CMK (cell line): ENCODE results near the gene CACNB2.

ENCODE experiments used
- DNase-seq: peaks from one replicate; pipeline ENCODE4 v3.0.0-alpha.2; 2010; ENCODE audit warnings: low read depth

CACNB2 gene

DNA sequence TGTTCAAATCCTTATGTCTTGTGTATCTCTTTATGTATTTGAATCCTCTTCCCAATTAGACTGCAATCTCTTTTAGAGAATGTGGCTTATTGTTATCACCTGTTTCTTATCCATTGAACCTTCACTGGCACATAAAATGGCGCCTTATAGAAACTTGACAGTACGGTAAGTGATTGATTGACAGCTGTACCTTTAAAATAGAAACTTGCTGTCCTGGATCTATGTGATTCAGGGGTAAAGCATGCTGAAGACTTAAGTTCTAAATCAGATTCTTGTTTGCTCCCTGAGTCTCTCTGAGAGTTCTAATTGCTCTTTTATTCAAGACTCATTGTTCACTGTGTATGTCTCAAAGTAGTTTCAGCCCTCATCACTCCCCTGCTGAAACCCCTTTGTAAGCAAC, 91.3 kb downstream of the CACNB2 start:
- DNase-seq = no peak

DNA sequence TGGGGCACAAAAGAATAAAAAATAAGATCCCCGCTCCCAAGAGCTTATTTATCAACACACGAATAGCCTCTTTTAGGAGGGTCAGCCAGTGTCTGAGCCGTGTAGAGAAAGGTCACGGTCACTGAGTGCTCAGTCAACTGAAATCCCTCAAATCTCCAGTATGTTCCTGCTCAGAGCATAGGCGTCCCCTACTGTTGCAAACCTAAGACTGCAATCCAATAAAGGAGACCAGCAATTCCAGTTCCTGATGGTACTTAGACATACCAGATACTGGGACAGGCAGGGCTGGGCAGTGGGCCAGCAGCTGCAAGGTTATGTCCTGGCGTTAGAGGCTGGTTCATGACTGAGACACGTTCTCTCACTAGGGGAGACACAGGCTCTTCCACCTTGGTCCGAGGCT, 93.6 kb downstream of the CACNB2 start:
- no peak for DNase-seq

DNA sequence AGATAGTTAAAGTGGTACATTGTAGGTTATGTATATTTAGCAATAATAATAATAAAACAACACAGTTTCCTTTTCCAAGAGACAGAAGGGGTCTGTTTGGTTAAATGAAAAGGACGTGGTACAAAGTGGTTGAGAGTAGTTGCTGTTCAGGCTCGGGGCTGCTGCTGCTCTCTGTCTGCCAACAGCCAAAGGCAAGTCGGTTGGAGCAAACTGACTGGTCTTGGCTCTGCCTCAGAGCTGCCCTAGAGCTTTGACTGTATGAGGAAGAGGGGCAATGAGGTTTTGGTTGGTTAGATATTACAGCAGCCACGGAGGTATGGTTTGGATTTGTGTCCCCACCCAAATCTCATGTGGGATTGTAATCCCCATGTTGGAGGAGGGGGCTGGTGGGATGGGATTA, 95.3 kb downstream of the CACNB2 start:
- no peak for DNase-seq

DNA sequence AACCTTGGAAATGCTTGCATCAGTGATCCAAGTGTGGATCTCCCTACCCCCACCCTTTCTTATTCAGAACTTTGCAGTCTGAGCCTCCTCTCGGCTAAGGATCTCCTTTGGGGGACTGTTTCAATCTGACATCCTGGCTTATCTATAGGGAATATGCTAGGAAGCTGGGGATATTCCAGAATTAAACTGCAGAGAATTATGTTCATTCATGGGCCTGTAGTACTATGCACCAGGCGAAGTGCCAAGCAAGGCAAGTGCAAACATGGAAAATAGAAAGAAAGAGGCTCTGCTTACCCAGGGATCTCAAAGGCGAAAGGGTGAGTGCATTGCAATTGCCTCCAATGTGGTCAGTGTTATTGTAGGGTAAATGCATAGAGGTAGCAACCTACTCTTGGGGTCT, 96.5 kb downstream of the CACNB2 start:
- DNase-seq = no peak

DNA sequence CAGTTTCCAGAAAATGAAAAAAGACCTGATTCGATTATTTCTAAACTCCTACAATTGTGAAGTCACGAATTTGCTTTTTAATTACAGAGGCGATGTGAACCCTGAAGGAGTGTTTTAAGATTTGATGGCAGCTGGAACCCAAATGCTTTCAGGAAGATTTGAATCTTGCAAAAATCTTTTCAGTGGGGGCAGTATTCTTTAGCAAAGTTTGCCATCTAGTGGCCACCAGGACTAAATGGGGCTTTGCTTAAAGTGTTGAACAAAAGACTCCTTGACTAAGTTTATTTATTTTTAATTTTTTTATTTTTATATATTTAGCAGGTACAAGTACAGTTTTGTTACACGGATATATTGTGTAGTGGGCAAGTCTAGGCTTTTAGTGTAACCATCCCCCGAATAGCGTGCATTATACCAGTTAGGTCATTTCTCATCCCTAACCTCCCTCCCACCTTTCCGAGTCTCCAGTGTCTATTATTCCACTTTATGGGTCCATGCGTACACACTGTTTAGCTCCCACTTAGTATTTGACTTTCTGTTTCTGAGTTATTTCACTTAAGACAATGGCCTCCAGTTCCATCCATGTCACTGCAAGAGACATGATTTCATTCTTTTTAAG, 98.8 kb downstream of the CACNB2 start:
- DNase-seq = no peak

DNA sequence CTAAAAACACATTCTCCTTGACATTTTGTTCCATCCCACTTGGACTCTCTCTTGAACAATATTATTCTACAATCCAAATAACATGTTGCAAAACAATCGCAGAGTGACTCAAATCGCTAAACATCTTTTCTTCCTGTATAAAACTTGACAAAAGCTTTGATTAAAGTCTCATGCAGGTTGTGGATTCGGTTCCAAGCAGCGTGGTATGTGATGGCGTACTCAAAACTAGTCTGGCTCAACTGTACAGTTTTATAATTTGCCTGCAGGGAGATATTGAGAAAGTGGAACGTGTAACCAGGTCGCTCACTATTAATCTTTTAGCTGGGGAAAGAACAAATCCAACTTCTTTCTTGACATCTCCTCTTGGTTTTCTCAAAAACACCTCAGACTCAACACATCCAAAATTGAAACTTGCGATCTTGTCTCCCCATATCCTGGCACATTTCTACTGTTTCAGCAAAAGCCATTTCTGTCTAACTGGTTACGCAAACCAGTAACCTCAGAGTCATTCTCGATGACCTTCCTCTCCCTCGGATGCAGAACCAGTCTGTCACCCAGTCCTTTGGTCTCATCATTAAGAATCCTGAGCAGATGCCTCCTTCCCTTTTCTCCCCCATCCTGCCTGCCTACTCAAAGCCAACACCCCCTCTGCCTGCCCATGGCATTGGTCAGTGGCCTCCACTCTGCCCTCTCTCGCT, 100.1 kb downstream of the CACNB2 start:
- no peak for DNase-seq

DNA sequence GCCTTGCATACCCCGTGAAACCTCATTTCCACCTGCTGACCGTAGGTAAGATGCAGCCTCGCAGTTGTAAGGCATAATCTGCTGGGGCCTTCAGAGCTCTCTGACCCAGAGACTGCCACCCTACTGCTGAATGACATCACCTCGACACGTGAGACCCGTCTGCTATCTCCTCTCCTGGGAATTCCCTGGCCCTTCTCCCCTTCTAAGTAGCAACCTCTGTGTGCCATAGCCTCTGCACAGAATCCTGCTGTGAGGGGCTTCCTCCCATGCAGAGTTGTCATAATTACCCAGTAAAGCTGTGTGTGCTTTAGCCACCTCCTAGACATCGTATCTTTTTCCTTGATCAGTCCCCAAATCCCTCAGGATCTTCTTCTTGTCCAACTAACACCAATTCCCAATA, 106.7 kb downstream of the CACNB2 start:
- DNase-seq = no peak

DNA sequence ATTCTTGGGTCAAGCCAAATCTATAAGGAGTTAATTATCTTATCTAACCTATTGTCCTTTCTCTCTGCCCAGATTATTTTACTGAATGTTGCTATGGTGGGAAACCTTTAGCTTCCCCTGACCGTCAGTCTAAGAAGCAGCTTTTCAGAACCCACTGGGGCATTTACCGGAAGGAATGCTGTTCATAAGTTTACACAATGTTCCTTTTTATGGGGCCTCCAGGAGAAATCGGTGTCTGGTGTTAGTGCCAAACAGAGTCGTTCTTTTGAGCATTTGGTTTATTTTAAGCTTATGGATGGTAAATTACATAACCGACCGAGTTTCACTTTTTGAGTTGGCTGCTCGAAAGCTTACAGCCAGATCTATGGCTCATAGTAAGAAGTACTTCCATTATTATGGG, 111.9 kb downstream of the CACNB2 start:
- no peak for DNase-seq

DNA sequence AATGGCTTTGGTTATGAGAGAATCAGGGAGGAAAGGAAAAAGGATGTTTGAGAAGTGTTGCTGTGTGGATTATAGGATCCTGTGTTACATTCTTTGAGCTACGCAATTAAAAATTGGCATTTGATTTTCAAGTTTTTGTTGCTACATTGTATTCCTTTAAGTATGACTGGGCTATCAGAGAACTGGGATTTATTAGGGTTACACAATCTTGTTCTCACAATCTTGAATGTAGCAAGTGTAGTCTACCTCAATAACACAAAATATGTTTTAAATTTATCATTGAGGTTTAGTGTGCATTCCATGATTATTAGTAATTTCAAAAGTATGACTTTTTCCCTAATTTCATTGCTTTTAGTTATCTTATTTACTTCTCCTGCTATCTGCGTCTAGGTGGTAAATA, 113.9 kb downstream of the CACNB2 start:
- DNase-seq = no peak

DNA sequence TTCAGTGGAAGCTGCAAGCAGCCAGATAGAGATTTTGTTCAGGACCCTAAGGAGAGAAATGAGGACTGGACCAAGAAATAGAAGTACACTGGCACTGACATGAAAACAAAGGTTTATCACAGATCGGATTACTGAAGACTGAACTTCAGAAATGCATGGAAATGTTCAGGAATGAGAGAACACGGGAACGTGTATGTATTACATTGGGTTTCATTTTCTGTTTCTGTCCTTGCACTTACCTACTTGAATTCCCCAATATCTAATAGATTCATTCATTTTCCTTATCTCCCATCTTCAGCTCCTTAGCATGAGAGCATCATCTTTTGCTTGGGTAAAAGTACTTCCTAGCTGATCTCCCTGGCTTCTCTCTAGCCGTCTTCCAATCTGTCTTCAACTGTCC, 114.5 kb downstream of the CACNB2 start:
- no peak for DNase-seq

DNA sequence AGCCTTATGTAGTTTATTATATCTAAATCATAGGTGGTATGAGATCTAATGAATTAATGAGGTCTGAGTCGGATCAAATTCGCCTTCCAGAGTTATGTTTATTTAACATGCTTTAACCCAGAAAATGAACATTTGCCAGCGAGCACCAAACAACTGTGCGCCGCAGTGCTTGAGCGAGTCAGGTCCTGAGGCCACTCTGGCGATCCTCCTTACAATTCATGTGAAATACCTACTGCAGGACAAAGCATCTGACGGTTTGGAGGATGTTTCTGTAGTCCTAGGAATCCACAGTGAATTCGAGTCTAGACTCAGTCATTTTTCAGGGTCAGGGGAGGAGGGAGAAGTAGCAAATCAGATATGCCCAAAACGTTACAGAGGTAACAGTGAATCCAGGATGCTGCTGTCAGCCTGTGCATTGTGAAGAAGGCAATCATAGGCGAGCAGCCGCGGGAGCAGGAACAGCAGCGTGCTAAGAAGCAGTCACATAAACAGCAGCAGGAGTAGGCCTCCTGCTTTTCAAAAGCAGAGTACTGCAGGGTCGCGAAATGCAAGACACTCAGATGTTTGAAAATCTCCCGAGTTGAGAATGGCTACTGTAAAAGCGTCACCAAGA, 120.2 kb downstream of the CACNB2 start:
- no peak for DNase-seq

DNA sequence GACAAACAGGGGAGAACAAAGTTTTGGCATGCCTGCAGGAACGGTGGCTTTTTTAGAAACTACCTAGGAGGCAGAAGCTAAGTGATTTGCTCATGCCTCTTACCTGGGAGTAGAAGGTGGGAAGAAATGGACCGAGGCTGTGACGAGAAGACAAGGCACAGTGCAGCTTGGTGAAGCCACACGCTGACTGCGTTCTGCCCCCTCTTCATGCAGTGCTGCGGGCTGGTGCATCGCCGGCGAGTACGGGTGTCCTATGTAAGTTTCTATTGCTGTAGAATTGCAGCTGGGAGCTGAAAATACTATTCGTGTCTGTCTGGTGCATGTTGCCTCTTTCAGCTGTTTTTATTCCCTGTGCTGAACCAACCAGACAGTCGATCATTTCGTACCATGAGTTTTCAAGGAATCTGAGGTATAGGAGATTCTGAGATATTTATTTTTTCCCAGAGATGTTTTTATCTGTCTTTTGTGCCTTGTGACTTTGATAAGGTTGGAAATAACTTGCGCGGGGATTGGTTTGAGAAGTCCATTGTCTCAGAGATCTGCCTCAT, 120.9 kb downstream of the CACNB2 start:
- DNase-seq = no peak

DNA sequence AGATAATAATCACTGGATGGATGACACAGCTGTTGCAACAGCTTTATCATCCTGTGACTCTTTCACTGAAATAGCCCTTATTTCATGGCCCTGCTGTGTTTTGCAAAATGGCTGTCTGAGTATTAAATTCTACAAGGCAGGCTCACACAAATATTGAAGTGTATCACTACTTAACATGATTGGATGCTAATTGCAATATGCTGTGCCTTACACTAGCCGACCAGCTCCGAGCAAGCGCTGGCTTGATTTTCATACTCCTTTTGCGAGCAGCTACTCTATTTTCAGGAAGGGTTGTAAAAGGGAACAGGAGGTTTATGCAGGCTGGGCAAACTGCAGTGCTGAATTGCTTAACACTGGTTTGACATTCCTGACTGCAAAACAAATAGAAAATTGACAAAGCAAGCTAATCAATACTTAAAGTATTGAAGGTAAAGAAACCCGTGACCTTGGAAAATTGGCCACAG, 121.6 kb downstream of the CACNB2 start:
- DNase-seq = no peak

DNA sequence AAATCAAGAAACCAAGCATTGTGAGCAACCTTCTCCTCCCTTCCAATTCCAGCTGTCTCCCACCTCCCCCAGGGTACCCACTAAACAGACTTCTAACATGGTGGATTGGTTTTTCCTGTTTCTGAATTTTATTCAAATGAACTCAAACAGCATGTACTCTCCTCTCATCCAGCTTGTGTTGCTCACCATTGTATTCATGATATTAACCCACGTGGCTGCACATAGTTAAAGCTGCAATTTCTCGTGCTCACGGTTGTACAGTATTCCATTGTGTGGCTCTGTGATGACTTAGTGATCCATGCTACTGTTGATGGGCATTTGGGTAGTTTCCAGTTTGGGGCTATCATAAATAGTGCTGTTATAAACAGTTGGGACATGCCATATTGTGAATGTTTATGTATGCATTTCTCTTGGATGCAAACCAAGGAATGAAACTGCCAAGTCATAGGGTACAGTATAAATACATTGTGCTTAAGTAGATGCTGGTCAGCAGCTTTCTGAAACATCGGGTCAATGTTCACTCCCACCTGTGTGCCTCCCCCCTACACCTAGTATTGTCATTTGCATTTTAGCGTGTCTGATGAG, 124.3 kb downstream of the CACNB2 start:
- DNase-seq = no peak

DNA sequence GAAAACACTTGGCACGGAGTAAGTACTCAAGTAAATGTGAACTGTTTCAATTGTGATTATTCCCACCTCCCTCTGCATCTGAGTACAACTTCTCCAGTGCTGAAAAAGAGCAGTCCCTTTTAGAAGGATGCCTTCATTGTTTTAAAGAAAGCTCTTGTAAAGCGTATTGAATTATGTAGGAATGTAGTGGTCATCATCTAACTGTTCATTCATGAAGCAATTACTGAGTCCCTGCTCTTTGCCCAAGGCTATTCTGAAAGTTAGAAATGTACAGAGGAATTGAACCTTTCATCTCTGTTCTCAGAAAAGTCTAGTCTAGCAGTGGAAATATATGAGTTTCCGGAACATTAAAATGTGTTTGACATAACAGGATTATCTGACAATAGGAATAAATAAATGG, 127.8 kb downstream of the CACNB2 start:
- no peak for DNase-seq

DNA sequence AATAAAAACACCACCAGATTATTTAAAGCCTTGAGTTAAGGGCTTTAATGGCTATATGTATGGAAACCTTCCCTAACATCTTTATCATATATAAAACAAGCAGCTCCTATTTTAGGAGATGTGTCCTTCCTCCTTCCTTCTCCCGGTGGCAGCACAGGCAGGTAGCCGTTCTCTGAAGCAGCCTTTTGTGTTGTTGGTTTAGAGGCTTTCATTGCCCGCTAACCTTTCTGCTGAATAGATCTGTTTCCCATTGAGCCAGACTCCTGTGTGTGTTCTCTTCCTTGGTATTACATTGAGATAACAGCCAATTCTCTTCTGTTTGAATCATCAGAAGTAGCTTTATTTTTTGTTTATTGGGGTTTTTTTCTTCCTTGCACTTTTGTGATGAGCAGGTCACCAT, 131.3 kb downstream of the CACNB2 start:
- no peak for DNase-seq

DNA sequence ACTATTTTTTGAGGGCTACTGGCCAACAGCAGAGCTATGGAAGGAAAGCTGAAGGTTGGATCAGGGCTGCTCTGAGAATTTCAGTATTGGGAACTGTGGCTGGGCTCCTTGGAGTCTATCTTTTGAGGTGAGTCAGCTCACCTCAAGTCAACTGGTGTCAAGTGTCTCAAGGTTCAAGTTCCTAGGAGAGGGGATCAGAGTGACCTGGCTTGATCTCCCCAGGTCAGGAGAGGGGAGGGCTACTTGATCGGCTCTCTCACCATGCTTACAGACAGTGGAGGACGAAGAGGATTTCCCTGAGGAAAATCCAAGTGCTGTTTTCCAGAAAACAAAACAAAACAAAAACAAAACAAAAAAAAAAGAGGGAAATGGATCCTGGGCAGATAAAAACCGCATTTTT, 132.8 kb downstream of the CACNB2 start:
- DNase-seq = no peak

DNA sequence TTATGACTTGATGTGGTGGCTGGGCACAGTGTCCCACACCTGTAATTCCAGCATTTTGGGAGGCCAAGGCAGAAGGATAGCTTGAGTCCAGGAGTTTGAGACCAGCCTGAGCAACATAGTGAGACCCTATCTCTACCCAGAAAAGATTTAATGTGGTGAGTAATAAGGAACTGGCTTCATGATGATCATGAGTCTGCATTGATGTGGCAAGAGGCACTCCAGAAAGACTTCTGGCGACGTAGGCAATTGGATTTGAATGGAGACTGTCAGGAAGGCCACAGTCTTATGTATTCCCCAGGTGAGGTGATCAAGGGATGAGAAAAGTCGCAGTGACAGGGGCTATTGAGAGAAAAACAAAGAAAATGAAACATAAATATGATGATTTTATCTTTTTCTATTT, 138.0 kb downstream of the CACNB2 start:
- no peak for DNase-seq

DNA sequence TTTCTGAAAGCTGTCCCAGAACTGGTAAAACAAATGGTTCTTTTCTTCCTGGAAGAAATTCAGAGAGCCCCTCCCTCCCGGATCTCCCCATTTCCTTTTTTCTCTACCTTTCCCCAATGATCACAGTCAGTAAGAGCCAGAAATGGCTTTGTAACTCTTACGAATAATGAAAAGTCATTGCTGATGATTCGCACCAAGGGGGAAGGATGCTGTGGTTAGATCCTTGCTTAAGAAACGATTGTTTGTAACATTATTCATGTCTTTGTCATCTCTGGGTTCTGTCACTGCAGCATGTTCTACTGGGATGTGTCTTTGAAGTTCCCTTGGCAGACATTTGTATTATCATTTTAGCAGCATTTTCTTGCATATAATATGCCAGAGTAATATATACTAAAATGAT, 138.9 kb downstream of the CACNB2 start:
- DNase-seq = no peak

DNA sequence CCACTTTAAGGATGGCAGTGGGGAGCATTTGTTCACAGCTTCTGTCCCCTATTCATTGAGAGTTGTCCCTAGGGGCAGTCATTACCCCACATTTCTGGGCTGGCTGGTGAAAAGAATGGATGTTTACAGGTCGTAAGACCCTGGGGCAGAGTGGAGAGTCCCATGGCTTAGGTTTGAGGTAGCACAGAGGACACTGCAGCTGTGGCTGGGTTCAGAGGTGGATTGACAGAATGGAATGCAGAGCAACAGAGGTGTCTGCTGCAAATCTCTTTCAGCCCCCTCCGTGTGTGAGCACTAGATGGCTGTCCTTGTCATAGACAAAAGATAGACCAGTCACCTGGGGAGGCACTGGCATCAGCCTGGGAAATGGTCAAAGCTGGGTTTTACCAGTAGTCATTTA, 141.9 kb downstream of the CACNB2 start:
- no peak for DNase-seq

DNA sequence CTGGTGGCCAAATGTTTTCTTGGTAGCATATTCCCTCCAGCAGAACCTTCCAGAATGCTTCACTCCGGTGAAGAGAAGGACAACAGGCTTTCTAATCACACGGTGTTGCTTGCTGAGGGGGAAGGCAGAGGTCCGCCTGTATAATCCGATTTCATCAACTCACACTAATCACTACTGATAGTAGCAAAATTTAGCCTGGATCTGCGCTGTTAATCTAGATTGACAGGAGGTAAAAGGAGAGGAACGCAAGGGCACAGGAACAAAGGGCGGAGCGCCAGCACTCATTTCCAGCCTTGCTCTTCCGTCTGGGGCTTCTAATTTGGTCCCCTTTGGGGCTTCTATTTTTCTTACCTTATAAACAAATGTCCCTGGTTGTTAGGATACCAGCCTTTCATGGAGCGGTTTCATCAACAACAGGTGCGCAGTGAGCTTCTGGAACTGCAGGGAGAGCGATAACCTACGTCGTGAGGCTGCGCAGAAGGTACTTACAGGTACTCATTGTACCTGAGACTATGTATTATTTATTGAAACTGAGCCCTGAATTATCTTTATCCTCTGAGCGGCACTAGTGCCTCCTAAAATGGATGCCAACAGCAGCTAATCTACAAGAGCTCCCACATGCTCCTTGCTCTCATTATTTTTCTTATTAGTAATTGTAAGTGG, 150.6 kb downstream of the CACNB2 start:
- no peak for DNase-seq
